GM20000 (cell line): ENCODE results near the gene STARD13.

ENCODE experiments used
- DNase-seq: peaks from one replicate; pipeline ENCODE4 v3.0.0; 2012; ENCODE audit warnings: low spot score
- CTCF ChIP-seq: IDR thresholded peaks from 2 replicates; pipeline ENCODE4 v1.5.1; 2012; ENCODE audit warnings: mild to moderate bottlenecking, control low read depth; ENCODE audit errors: extremely low read depth, missing control alignments

Gene STARD13

DNA sequence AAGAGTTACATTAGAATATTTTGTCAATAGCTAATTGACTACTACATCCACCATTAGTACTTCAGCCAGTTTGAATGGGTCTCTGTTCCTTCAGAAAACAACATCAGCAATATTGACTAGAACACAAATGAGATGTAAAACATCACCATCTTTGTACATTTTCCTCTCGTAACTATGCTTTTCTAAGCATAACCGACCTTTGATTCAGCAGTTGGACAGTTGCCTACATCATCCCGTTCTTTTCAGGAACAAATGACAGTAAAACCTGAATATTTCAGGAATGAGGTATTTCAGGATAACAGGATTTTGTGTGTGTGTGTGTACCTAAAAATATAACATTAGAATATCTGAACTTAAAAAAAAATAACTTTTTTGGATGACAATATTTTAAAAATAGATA lies 60.9 kb downstream of the STARD13 start:
- no peak for TF ChIP-seq CTCF

DNA sequence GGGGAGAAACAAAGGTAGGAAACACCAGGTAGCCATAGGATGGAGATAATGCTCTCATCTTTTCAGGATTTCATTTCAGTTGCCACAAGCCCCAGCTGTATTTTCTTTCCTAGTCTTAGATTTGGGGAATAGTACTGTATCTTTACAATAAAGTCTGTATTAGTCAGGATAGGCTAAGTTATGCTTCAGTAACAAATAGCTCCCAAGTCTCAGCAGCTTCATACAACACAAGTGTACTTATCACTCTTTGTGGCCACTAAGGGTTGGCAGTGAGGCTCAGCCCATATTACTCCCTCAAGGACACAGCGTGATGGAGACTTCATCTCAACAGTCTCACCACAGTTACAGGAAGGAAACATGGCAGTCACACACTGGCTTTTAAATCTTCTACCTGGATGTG lies 61.4 kb downstream of the STARD13 start:
- no peak for TF ChIP-seq CTCF

More for the DNA sequence above, 60.9 kb downstream of the STARD13 start:
- no peak for DNase-seq

DNA sequence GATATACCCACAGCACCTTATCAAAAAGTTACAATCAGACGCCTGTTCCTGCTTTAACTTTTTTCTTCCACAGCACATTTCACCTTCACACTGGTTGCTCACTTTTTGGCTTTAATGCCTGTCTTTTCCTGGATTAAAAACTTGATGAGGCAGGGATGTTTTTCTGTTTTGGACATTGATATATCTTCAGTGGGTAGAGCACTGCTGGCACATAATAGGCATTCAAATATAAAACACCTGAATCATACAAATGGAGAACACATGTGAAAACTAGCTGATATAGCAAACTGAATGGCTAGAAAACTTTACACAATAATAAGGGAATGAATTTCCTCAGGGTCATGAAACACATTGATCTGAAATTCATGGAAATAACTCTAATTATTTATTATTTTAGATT lies 65.6 kb downstream of the STARD13 start:
- no peak for TF ChIP-seq CTCF
- no peak for DNase-seq

More for the DNA sequence above, 61.4 kb downstream of the STARD13 start:
- DNase-seq, result no peak

GRCh38 chr13:33218426-33218825 lies 67.1 kb downstream of the STARD13 start:
- TF ChIP-seq CTCF, result no peak
- DNase-seq, result no peak

DNA sequence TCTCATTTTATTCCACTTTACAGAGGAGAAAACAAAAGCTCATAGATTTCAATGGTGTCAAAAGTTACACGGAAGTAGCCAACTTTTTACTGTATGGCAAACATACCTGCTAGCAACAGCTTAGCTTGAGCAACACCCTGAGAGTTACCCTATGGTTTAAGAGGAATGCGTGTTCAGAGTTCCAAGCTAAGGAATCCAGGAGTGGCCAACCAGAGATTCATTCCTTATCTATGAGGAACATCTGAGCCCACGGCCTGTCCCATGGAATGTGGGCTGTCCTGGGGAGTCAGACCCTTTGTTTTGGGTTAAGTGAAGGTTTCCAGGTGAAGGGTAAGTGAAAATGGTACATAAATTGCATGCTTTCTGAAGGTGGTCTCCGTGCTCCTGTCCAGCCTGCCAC lies 67.5 kb downstream of the STARD13 start:
- no peak for DNase-seq
- no peak for TF ChIP-seq CTCF

DNA sequence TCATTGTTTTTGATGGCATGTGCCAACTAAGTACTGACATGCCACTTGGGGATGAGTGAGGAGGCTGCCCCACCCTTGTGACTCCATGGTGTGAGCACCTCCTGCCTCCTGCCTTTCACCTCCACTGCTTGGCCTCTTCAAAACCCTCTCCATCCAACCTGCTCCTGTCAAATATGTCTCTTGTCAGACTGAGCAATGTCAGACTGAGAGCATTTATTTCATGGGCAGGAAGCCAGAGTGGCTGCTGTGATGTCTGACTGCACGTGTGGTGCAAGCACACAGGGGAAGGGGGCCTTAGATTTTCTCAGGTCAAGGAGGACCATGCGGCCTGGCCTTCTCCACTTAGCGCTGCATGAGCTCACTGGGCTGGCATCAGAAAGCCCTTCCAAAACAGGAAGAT lies 68.3 kb downstream of the STARD13 start:
- no peak for TF ChIP-seq CTCF
- DNase-seq, result no peak

DNA sequence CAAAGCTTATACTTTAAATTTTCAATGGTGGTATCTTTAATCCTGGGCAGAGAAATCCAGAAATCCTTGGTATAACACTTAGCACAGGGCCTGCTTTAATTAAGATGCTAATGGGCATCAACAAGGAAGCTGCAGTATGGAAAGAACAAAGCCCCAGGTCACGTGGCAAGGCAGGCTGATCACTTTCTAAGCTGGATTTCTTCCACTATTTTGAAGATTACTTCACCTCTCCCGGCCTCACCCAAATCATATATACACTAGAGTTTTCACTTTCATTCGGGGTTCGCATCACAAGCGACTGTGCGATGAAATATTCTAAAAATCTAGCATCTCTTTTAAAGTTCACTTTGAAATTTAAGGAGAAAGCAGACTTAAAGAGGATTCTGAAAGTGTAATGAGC lies 71.8 kb downstream of the STARD13 start:
- no peak for DNase-seq
- TF ChIP-seq CTCF, result no peak
